ENCODE results near the gene MISP.

- TF ChIP-seq CTCF (IDR thresholded peaks at IDR 0.05): no peak
- TF ChIP-seq POLR2AphosphoS5 (IDR thresholded peaks at IDR 0.05; ENCODE audit: low read depth, low read length): no peak
These were observed 33.6 kb downstream of the MISP start for GRCh38 chr19:784541-784940.

Measured in Panc1 (cell line).